ENCODE results near the gene AGBL4.

Gene AGBL4

GRCh38 chr1:48939042-48939441, 1084.7 kb downstream of the AGBL4 start:
- no peak for TF ChIP-seq CTCF (conservative IDR thresholded peaks at IDR 0.05; ENCODE audit: low read length)
- DNase-seq (ENCODE audit: low read depth), result no peak
- no peak overlapping the region for H3K4me3 ChIP-seq (ENCODE audit: low read length)

GRCh38 chr1:48937732-48938131, 1086.0 kb downstream of the AGBL4 start:
- no peak overlapping the region for H3K4me3 ChIP-seq (ENCODE audit: low read length)
- no peak for TF ChIP-seq CTCF (conservative IDR thresholded peaks at IDR 0.05; ENCODE audit: low read length)

GRCh38 chr1:48936436-48936835, 1087.3 kb downstream of the AGBL4 start:
- no peak overlapping the region for H3K4me3 ChIP-seq (ENCODE audit: low read length)
- peak; percentile 56 for DNase-seq (ENCODE audit: low read depth)
- no peak for TF ChIP-seq CTCF (conservative IDR thresholded peaks at IDR 0.05; ENCODE audit: low read length)

More at GRCh38 chr1:48937732-48938131, 1086.0 kb downstream of the AGBL4 start:
- no peak for DNase-seq (ENCODE audit: low read depth)

GRCh38 chr1:48932366-48932765, 1091.4 kb downstream of the AGBL4 start:
- TF ChIP-seq CTCF (conservative IDR thresholded peaks at IDR 0.05; ENCODE audit: low read length), result no peak

GRCh38 chr1:48931506-48932192, 1092.1 kb downstream of the AGBL4 start:
- no peak for TF ChIP-seq CTCF (conservative IDR thresholded peaks at IDR 0.05; ENCODE audit: low read length)
- peak overlapping the region; percentile 28 for H3K4me3 ChIP-seq (ENCODE audit: low read length)
- peak; percentile 81 for DNase-seq (ENCODE audit: low read depth)

More at GRCh38 chr1:48932366-48932765, 1091.4 kb downstream of the AGBL4 start:
- H3K4me3 ChIP-seq (ENCODE audit: low read length), result no peak overlapping the region
- peak; percentile 33 for DNase-seq (ENCODE audit: low read depth)

- no peak for DNase-seq (ENCODE audit: low read depth)
- TF ChIP-seq CTCF (conservative IDR thresholded peaks at IDR 0.05; ENCODE audit: low read length), result no peak
- H3K4me3 ChIP-seq (ENCODE audit: low read length), result no peak overlapping the region
These were observed 1093.7 kb downstream of the AGBL4 start for GRCh38 chr1:48930011-48930410.

GRCh38 chr1:48924099-48924498, 1099.7 kb downstream of the AGBL4 start:
- no peak for DNase-seq (ENCODE audit: low read depth)
- H3K4me3 ChIP-seq (ENCODE audit: low read length), result no peak overlapping the region
- no peak for TF ChIP-seq CTCF (conservative IDR thresholded peaks at IDR 0.05; ENCODE audit: low read length)
